ENCODE results near the gene SRGAP3.

GRCh38 chr3:8969241-8969640, 280.2 kb downstream of the SRGAP3 start:
- no peak for TF ChIP-seq CTCF (IDR thresholded peaks at IDR 0.05; ENCODE audit: low read length)
- TF ChIP-seq EZH2 (IDR thresholded peaks at IDR 0.05; ENCODE audit: borderline replicate concordance, low read length), result no peak
